Activated CD4-positive, alpha-beta T cell treated with anti-CD3 and anti-CD28 coated beads for 36 hours (primary cell): ENCODE results near the gene HMG20A. TPM values are rescaled to one million over a fixed set of nuclear protein-coding genes. Genes with fewer than 3 reads are reported as not detected.
"Not testable (repeated sequence)": the region's sequence is repeated elsewhere in the genome, so short reads cannot be mapped to it uniquely, and the experiment has no call there.

Source experiments
- ATAC-seq: fragments of 200-7000 bp; cut with Tn5 transposase; one replicate; pipeline ENCODE4 v1.10.0; 2021; ENCODE audit warnings: mild to moderate bottlenecking, moderate library complexity
- CTCF ChIA-PET: fragments of 350-600 bp; sonication (Branson Sonifier 250); formaldehyde crosslinking; loops from one replicate; lab custom pipeline; 2021; ENCODE audit warnings: antibody characterized with exemption; lab: Charles Lee
- POLR2A ChIA-PET: fragments of 350-600 bp; sonication (Branson Sonifier 250); formaldehyde crosslinking; loops from one replicate; lab custom pipeline; 2021; ENCODE audit warnings: antibody characterized with exemption, inconsistent platforms; lab: Charles Lee
- DNase-seq: peaks from one replicate; pipeline ENCODE4 v3.0.0-alpha.2; 2020
- H3K27ac Mint-ChIP-seq: one replicate; pipeline ENCODE4 v1.8.0; 2021; ENCODE audit warnings: mixed read lengths
- H3K27me3 Mint-ChIP-seq: one replicate; pipeline ENCODE4 v1.8.0; 2021; ENCODE audit warnings: mixed read lengths
- H3K36me3 Mint-ChIP-seq: one replicate; pipeline ENCODE4 v1.8.0; 2021; ENCODE audit warnings: low read depth, mixed read lengths
- H3K4me1 Mint-ChIP-seq: one replicate; pipeline ENCODE4 v1.8.0; 2021; ENCODE audit warnings: mixed read lengths
- H3K4me3 Mint-ChIP-seq: one replicate; pipeline ENCODE4 v1.8.0; 2021; ENCODE audit warnings: mild to moderate bottlenecking, moderate library complexity, mixed read lengths
- H3K9me3 Mint-ChIP-seq: one replicate; pipeline ENCODE4 v1.8.0; 2021; ENCODE audit warnings: low read depth, mixed read lengths
- intact Hi-C, 2 experiments: fragments of 100-400 bp; cut with DNase I in 1 of 2; cut with micrococcal nuclease in 1 of 2; formaldehyde crosslinking; loops; one replicate each; pipeline versions ENCODE4 v1.14.2 to v1.15.1; 2022 to 2024; cut with DNase I, micrococcal nuclease
- total RNA-seq, 2 experiments: library from RNA; stranded (reverse); gene quantifications; one replicate each; pipeline ENCODE4 v1.2.3, GENCODE V29; 2021

HMG20A gene
- total RNA-seq, 2 experiments from 2014 or later = 45.9 to 59.1 TPM

- no peaks in the 10 kb centered on the region for H3K36me3 Mint-ChIP-seq
- H3K4me1 Mint-ChIP-seq = peaks cover 35% of the 10 kb centered on the region
- intact Hi-C loops = loop anchor here in 1 of 2 experiments (1.0 kb wide), 1 partner anchor 10 kb away; no protein-coding TSS in a partner anchor
- peak overlapping the region; percentile 89 for H3K27ac Mint-ChIP-seq
- ATAC-seq (peak; percentile 98), DNase-seq (peak; percentile 46)
- no peaks in the 10 kb centered on the region for H3K9me3 Mint-ChIP-seq
- peak overlapping the region; percentile 56 for H3K4me3 Mint-ChIP-seq
- CTCF ChIA-PET = interaction anchor here (0.7 to 1.6 kb wide), 3 partner anchors 9 to 12 kb away, joined by 3 to 4 read pairs (median 4); no protein-coding TSS in a partner anchor
- H3K27me3 Mint-ChIP-seq = no peaks in the 10 kb centered on the region
- POLR2A ChIA-PET = interaction anchor here (0.6 to 1.4 kb wide), 6 partner anchors 9 to 1957 kb away, joined by 3 to 7 read pairs (median 4); no protein-coding TSS in a partner anchor
Observed at GRCh38 chr15:77409259-77410156, 11.2 kb upstream of the HMG20A start.

GRCh38 chr15:77410157-77410500 is 10.6 kb upstream of the HMG20A start:
- H3K27me3 Mint-ChIP-seq, H3K9me3 Mint-ChIP-seq, ATAC-seq, intact Hi-C loops, H3K36me3 Mint-ChIP-seq: not testable (repeated sequence)
- POLR2A ChIA-PET = interaction anchor here (0.6 to 1.4 kb wide), 3 partner anchors 8 to 353 kb away, joined by 3 to 5 read pairs (median 3); no protein-coding TSS in a partner anchor
- peak overlapping the region; percentile 56 for H3K4me3 Mint-ChIP-seq
- CTCF ChIA-PET = interaction anchor here (0.7 to 1.6 kb wide), 2 partner anchors 8 to 11 kb away, joined by 3 to 4 read pairs; no protein-coding TSS in a partner anchor
- peaks cover 35% of the 10 kb centered on the region for H3K4me1 Mint-ChIP-seq
- DNase-seq = peak; percentile 8
- peak overlapping the region; percentile 89 for H3K27ac Mint-ChIP-seq

- ChIA-PET POLR2A (interaction anchor here (0.6 kb wide), 1 partner anchor 8 kb away, joined by 7 read pairs; no protein-coding TSS in a partner anchor), CTCF (interaction anchor here (0.7 kb wide), 2 partner anchors 8 to 104 kb away, joined by 3 read pairs; no protein-coding TSS in a partner anchor)
- peaks cover 33% of the 10 kb centered on the region for H3K4me1 Mint-ChIP-seq
- intact Hi-C loops = no loop called here
- no peak for DNase-seq
- no peaks in the 10 kb centered on the region for H3K27me3 Mint-ChIP-seq
- H3K4me3 Mint-ChIP-seq = no peak overlapping the region
- ATAC-seq = no peak
- H3K9me3 Mint-ChIP-seq = no peaks in the 10 kb centered on the region
- H3K36me3 Mint-ChIP-seq = no peaks in the 10 kb centered on the region
- H3K27ac Mint-ChIP-seq = peak overlapping the region; percentile 89
Observed at GRCh38 chr15:77410701-77411618, 9.7 kb upstream of the HMG20A start.

DNA sequence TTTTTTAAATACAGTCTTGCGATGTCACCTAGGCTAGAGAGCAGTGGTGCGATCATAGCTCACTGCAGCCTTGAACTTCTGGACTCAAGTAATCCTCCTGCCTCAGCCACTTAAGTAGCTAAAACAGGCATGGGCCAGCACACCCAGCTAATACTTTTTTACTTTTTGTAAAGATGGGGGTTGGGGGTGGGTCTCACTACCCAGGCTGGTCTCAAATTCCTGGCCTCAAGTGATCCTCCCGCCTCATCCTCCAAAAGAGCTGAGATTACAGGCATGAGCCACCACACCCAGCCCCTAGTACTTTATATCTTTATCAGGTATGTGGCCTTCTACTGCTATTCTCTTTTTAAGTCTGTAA is 9.1 kb upstream of the HMG20A start:
- no peak overlapping the region for H3K27ac Mint-ChIP-seq
- CTCF ChIA-PET = no interaction called here

DNA sequence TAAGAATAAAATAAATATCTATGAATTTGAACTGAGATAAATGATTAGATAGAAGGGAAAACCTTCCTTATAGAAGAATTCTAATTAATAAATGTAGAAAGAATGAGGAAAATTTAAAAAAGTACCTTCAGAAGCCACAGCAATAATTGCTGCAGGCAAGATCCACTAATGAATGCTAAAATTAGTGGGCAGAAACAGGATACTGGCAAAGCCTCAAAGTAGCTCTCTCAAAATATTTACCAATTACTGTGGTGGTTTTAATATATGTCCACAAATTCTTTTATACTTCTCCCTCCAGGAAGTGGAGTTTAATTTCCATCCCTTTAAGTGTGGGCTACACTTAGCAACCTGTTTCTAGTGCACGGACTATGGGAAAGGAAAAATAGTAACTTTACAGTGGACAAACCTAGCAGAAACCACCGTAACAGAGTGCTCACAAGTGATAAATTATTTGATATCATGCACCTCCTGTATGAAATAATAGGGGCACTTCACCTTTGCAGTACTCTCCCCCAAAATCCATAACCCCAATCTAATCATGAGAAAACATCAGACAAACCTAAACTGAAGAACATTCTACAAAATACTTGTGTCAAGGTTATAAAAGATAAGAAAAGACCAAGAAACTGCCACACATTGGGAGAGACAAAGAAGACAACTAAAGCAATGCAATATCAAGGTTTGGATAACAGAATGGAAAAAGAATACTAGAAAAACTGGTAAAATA is 7.6 kb upstream of the HMG20A start:
- no peak overlapping the region for H3K4me3 Mint-ChIP-seq
- no peak for ATAC-seq
- peaks cover 30% of the 10 kb centered on the region for H3K4me1 Mint-ChIP-seq
- ChIA-PET POLR2A (no interaction called here), CTCF (no interaction called here)
- H3K36me3 Mint-ChIP-seq = no peaks in the 10 kb centered on the region
- H3K27ac Mint-ChIP-seq = no peak overlapping the region
- H3K9me3 Mint-ChIP-seq = no peaks in the 10 kb centered on the region
- intact Hi-C loops = no loop called here
- DNase-seq = no peak
- no peaks in the 10 kb centered on the region for H3K27me3 Mint-ChIP-seq

More for the DNA sequence above, 9.1 kb upstream of the HMG20A start:
- intact Hi-C loops = no loop called here
- Mint-ChIP-seq H3K36me3 (no peaks in the 10 kb centered on the region), H3K27me3 (no peaks in the 10 kb centered on the region), H3K4me3 (no peak overlapping the region), H3K9me3 (no peaks in the 10 kb centered on the region), H3K4me1 (peaks cover 26% of the 10 kb centered on the region)
- DNase-seq (no peak), ATAC-seq (no peak)
- POLR2A ChIA-PET = interaction anchor here (0.6 kb wide), 1 partner anchor 9 kb away, joined by 7 read pairs; no protein-coding TSS in a partner anchor

DNA sequence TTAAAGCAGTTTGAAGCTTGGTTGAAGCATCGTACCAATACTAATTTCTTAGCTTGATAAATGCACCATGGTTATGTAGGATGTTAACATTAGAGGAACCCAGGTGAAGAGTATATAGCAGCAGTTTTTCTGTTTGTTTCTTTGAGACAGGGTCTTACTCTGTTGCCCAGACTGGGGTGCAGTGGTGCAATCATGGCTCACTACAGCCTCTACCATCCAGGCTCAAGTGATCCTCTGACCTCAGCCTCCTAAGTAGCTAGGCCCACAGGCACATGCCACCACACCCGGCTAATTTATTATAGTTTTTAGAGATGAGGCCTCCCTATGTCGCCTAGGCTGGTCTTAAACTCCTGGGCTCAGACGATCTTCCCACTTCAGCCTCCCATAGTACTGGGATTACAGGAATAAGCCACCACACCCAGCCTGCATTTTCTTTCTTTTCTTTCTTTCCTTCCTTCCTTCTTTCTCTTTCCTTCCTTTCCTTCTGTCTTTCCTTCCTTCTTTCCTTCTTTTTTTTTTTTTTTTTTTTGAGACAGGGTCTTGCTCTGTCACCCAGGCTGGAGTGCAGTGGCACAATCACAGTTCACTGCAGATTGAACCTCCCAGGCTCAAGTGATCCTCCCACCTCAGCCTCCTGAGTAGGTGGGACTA is 6.9 kb upstream of the HMG20A start:
- ChIA-PET CTCF (no interaction called here), POLR2A (no interaction called here)
- intact Hi-C loops = no loop called here
- Mint-ChIP-seq H3K27ac (no peak overlapping the region), H3K36me3 (peaks cover under 1% of the 10 kb centered on the region), H3K27me3 (no peaks in the 10 kb centered on the region), H3K9me3 (no peaks in the 10 kb centered on the region), H3K4me3 (no peak overlapping the region), H3K4me1 (peaks cover 33% of the 10 kb centered on the region)
- no peak for ATAC-seq
- no peak for DNase-seq

GRCh38 chr15:77414789-77415442 is 5.8 kb upstream of the HMG20A start:
- Mint-ChIP-seq H3K27me3 (no peaks in the 10 kb centered on the region), H3K9me3 (no peaks in the 10 kb centered on the region), H3K27ac (no peak overlapping the region), H3K36me3 (peaks cover 4% of the 10 kb centered on the region), H3K4me3 (no peak overlapping the region), H3K4me1 (peaks cover 27% of the 10 kb centered on the region)
- intact Hi-C loops = loop anchor here in 1 of 2 experiments (5.0 kb wide), 1 partner anchor 228 kb away; no protein-coding TSS in a partner anchor
- DNase-seq = no peak
- ChIA-PET POLR2A (no interaction called here), CTCF (no interaction called here)
- ATAC-seq = no peak

GRCh38 chr15:77415450-77416147 is 5.1 kb upstream of the HMG20A start:
- ChIA-PET POLR2A (no interaction called here), CTCF (interaction anchor here (1.6 kb wide), 1 partner anchor 11 kb away, joined by 5 read pairs; no protein-coding TSS in a partner anchor)
- intact Hi-C loops = loop anchor here in 1 of 2 experiments (5.0 kb wide), 1 partner anchor 228 kb away; no protein-coding TSS in a partner anchor
- DNase-seq = no peak
- Mint-ChIP-seq H3K4me1 (peaks cover 20% of the 10 kb centered on the region), H3K4me3 (no peak overlapping the region), H3K27ac (no peak overlapping the region), H3K36me3 (peaks cover 4% of the 10 kb centered on the region), H3K9me3 (no peaks in the 10 kb centered on the region), H3K27me3 (no peaks in the 10 kb centered on the region)
- no peak for ATAC-seq

GRCh38 chr15:77416148-77416455 is 4.6 kb upstream of the HMG20A start:
- DNase-seq = no peak
- no peaks in the 10 kb centered on the region for H3K9me3 Mint-ChIP-seq
- no peak overlapping the region for H3K27ac Mint-ChIP-seq
- peaks cover 19% of the 10 kb centered on the region for H3K4me1 Mint-ChIP-seq
- no peaks in the 10 kb centered on the region for H3K27me3 Mint-ChIP-seq
- no peak overlapping the region for H3K4me3 Mint-ChIP-seq
- intact Hi-C loops = loop anchor here in 1 of 2 experiments (5.0 kb wide), 1 partner anchor 229 kb away; no protein-coding TSS in a partner anchor
- peaks cover 4% of the 10 kb centered on the region for H3K36me3 Mint-ChIP-seq
- CTCF ChIA-PET = interaction anchor here (1.6 kb wide), 1 partner anchor 11 kb away, joined by 5 read pairs; no protein-coding TSS in a partner anchor
- POLR2A ChIA-PET = no interaction called here
- no peak for ATAC-seq
